GM23338 (cell line): Measurements from ENCODE around the gene FSD1. TPM values are rescaled to one million over a fixed set of nuclear protein-coding genes. Genes with fewer than 3 reads are reported as not detected.

Experiments
- ATAC-seq: fragments of 200-7000 bp; cut with Tn5 transposase; 3 replicates; pipeline ENCODE4 v1.9.1; 2020
- DNase-seq: peaks from one replicate; pipeline ENCODE4 v3.0.0-alpha.2; 2015; ENCODE audit warnings: low spot score
- H2AFZ ChIP-seq: fragments of 200-600 bp; sonication (generic); 2 replicates; pipeline ENCODE4 v1.8.0; 2016; ENCODE audit warnings: antibody characterized with exemption, mild to moderate bottlenecking, moderate library complexity
- H3F3A ChIP-seq: fragments of 200-600 bp; sonication (generic); replicated peaks from 2 replicates; pipeline ENCODE4 v1.8.0; 2017; ENCODE audit warnings: antibody characterized with exemption, mixed run types, low read depth
- H3K27ac ChIP-seq: fragments of 200-600 bp; sonication (generic); 2 replicates; pipeline ENCODE4 v1.6.1; 2016; ENCODE audit warnings: low read depth
- H3K27me3 ChIP-seq: fragments of 200-600 bp; sonication (generic); 2 replicates; pipeline ENCODE4 v1.8.0; 2016; ENCODE audit warnings: mild to moderate bottlenecking, mixed run types, moderate library complexity; ENCODE audit not compliant: insufficient read depth
- H3K36me3 ChIP-seq: fragments of 200-600 bp; sonication (generic); 2 replicates; pipeline ENCODE4 v1.8.0; 2016; ENCODE audit warnings: mild to moderate bottlenecking; ENCODE audit not compliant: insufficient read depth
- H3K4me1 ChIP-seq: fragments of 200-600 bp; sonication (generic); 2 replicates; pipeline ENCODE4 v1.8.0; 2016; ENCODE audit warnings: mild to moderate bottlenecking, moderate library complexity; ENCODE audit not compliant: insufficient read depth
- H3K4me2 ChIP-seq: fragments of 200-600 bp; sonication (generic); 2 replicates; pipeline ENCODE4 v1.7.1; 2017; ENCODE audit warnings: mixed run types
- H3K4me3 ChIP-seq: fragments of 200-600 bp; sonication (generic); 2 replicates; pipeline ENCODE4 v1.6.1; 2016; ENCODE audit warnings: mixed run types
- H3K79me2 ChIP-seq: fragments of 200-600 bp; sonication (generic); replicated peaks from 2 replicates; pipeline ENCODE4 v1.8.0; 2017; ENCODE audit warnings: mild to moderate bottlenecking; ENCODE audit not compliant: insufficient read depth
- H3K9me2 ChIP-seq: fragments of 200-600 bp; sonication (generic); 2 replicates; pipeline ENCODE4 v1.8.0; 2017; ENCODE audit not compliant: insufficient read depth
- H4K20me1 ChIP-seq: fragments of 200-600 bp; sonication (generic); replicated peaks from 2 replicates; pipeline ENCODE4 v1.8.0; 2017; ENCODE audit warnings: mild to moderate bottlenecking; ENCODE audit not compliant: insufficient read depth
- H3K27ac Mint-ChIP-seq: 2 replicates; pipeline ENCODE4 v1.8.0; 2020; ENCODE audit warnings: inconsistent platforms, mild to moderate bottlenecking, moderate library complexity, mixed read lengths
- H3K27me3 Mint-ChIP-seq: 3 replicates; pipeline ENCODE4 v1.8.0; 2022; ENCODE audit warnings: low read depth, mild to moderate bottlenecking, moderate library complexity, mixed read lengths, inconsistent platforms; ENCODE audit not compliant: insufficient read depth, poor library complexity
- H3K36me3 Mint-ChIP-seq: 3 replicates; pipeline ENCODE4 v1.8.0; 2021; ENCODE audit warnings: low read depth, mild to moderate bottlenecking, inconsistent platforms, moderate library complexity, mixed read lengths
- H3K4me1 Mint-ChIP-seq: 3 replicates; pipeline ENCODE4 v1.8.0; 2020; ENCODE audit warnings: mild to moderate bottlenecking, inconsistent platforms, mixed read lengths
- H3K4me3 Mint-ChIP-seq: 3 replicates; pipeline ENCODE4 v1.8.0; 2021; ENCODE audit warnings: moderate library complexity, mild to moderate bottlenecking, inconsistent platforms, mixed read lengths
- H3K9me3 Mint-ChIP-seq: 3 replicates; pipeline ENCODE4 v1.8.0; 2020; ENCODE audit warnings: moderate library complexity, mild to moderate bottlenecking, inconsistent platforms, mixed read lengths
- CREB1 ChIP-seq: fragments of 250-450 bp; sonication (Bioruptor Pico); IDR thresholded peaks from 2 replicates; pipeline ENCODE4 v1.5.0; 2020; ENCODE audit warnings: low read depth, mild to moderate bottlenecking, moderate library complexity
- ETS1 ChIP-seq: IDR thresholded peaks from 2 replicates; pipeline ENCODE4 v1.6.1; 2016; ENCODE audit warnings: antibody characterized with exemption
- EZH2 ChIP-seq: fragments of 200-600 bp; sonication (generic); IDR thresholded peaks from one replicate; pipeline ENCODE4 v1.8.0; 2017; ENCODE audit warnings: antibody characterized with exemption, mild to moderate bottlenecking, low read depth; ENCODE audit not compliant: unreplicated experiment
- EZH2phosphoT487 ChIP-seq: fragments of 200-600 bp; sonication (generic); IDR thresholded peaks from one replicate; pipeline ENCODE4 v1.8.1; 2018; ENCODE audit warnings: antibody characterized with exemption; ENCODE audit not compliant: unreplicated experiment
- JUNB ChIP-seq: IDR thresholded peaks from one replicate; pipeline ENCODE4 v1.6.1; 2016; ENCODE audit warnings: antibody characterized with exemption; ENCODE audit not compliant: unreplicated experiment
- POLR2AphosphoS5 ChIP-seq: IDR thresholded peaks from 2 replicates; pipeline ENCODE4 v1.6.1; 2016; ENCODE audit warnings: antibody characterized with exemption, low read depth
- STAT1 ChIP-seq: IDR thresholded peaks from one replicate; pipeline ENCODE4 v1.6.1; 2016; ENCODE audit warnings: antibody characterized with exemption; ENCODE audit not compliant: unreplicated experiment
- ZNF114 ChIP-seq: fragments of 250-450 bp; sonication (Bioruptor Pico); IDR thresholded peaks from 2 replicates; pipeline ENCODE4 v1.5.0; 2020; ENCODE audit warnings: mild to moderate bottlenecking, moderate library complexity
- ZNF331 ChIP-seq: fragments of 250-450 bp; sonication (Bioruptor Pico); IDR thresholded peaks from 2 replicates; pipeline ENCODE4 v1.5.0; 2020; ENCODE audit warnings: low read depth, mild to moderate bottlenecking, moderate library complexity
- polyA plus RNA-seq: library from polyadenylated mRNA; unstranded; fragments of >200 nt; fragmentation: Nextera tagmentation; extraction: Ambion mirVana; gene quantifications from 2 replicates; pipeline ENCODE4 v1.2.1, GENCODE V29; 2016
- total RNA-seq: library from RNA; depleted of rRNA; stranded (reverse); fragments of >200 nt; shearing (Covaris generic); gene quantifications from 2 replicates; pipeline ENCODE4 v1.2.3, GENCODE V29; 2014
- TF ChIP-seq, protein P1 (sequence below): IDR thresholded peaks from one replicate; pipeline ENCODE4 v1.6.1; 2018; ENCODE audit warnings: antibody characterized with exemption; ENCODE audit not compliant: unreplicated experiment

The FSD1 gene
- total and polyA plus RNA-seq, 2 experiments from 2014 or later: 50.7 to 82.9 TPM

DNA sequence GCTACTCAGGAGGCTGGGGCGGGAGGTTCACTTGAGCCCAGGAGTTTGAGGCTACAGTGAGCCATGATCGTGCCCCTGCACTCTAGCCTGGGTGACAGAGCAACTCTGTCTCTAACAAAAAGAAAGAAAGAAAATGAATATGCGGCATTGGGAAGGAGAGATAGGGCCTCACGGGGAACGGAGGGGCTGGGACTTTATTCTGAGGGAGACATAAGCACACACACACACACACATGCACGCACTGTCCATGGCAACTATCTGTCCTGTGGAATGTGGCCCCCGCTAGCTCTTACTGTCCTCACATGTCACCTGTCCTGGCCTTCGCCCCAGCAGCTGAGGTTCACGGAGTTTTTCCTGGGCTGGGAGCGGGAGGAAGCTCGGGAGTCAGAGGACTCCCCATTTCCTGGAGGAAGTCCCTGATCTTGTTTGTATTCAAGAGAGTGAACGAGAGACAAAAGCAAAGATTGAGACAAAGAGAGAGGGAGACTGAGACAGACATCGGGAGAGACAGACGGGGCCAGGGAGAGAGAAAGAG lies 33.6 kb downstream of the FSD1 start:
- H3K9me3 Mint-ChIP-seq: peaks cover 2% of the 10 kb centered on the region
- peak overlapping the region; percentile 72 for H3K4me3 Mint-ChIP-seq
- H2AFZ ChIP-seq: peak overlapping the region; percentile 93
- H3K27ac Mint-ChIP-seq: peak overlapping the region; percentile 40
- peak overlapping the region; percentile 51 for H3K4me3 ChIP-seq
- H3K27me3 Mint-ChIP-seq: peaks cover 12% of the 10 kb centered on the region
- H3K27me3 ChIP-seq: peaks cover 4% of the 10 kb centered on the region; the same call in 1 of the 2 replicates
- H3K4me1 Mint-ChIP-seq: peaks cover 13% of the 10 kb centered on the region
- H4K20me1 ChIP-seq: no peaks in the 10 kb centered on the region
- TF ChIP-seq JUNB (no peak), EZH2phosphoT487 (no peak), POLR2AphosphoS5 (no peak), ZNF114 (no peak), ETS1 (no peak), CREB1 (no peak), ZNF331 (CRISPR knock-in tag) (no peak), STAT1 (no peak), EZH2 (no peak)
- TF ChIP-seq, protein P1, sequence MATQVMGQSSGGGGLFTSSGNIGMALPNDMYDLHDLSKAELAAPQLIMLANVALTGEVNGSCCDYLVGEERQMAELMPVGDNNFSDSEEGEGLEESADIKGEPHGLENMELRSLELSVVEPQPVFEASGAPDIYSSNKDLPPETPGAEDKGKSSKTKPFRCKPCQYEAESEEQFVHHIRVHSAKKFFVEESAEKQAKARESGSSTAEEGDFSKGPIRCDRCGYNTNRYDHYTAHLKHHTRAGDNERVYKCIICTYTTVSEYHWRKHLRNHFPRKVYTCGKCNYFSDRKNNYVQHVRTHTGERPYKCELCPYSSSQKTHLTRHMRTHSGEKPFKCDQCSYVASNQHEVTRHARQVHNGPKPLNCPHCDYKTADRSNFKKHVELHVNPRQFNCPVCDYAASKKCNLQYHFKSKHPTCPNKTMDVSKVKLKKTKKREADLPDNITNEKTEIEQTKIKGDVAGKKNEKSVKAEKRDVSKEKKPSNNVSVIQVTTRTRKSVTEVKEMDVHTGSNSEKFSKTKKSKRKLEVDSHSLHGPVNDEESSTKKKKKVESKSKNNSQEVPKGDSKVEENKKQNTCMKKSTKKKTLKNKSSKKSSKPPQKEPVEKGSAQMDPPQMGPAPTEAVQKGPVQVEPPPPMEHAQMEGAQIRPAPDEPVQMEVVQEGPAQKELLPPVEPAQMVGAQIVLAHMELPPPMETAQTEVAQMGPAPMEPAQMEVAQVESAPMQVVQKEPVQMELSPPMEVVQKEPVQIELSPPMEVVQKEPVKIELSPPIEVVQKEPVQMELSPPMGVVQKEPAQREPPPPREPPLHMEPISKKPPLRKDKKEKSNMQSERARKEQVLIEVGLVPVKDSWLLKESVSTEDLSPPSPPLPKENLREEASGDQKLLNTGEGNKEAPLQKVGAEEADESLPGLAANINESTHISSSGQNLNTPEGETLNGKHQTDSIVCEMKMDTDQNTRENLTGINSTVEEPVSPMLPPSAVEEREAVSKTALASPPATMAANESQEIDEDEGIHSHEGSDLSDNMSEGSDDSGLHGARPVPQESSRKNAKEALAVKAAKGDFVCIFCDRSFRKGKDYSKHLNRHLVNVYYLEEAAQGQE: no peak
- no peaks in the 10 kb centered on the region for H3K79me2 ChIP-seq
- DNase-seq (peak; percentile 51), ATAC-seq (no peak)
- H3K36me3 ChIP-seq: no peaks in the 10 kb centered on the region
- H3K36me3 Mint-ChIP-seq: peaks cover 19% of the 10 kb centered on the region
- H3K4me1 ChIP-seq: peaks cover 6% of the 10 kb centered on the region
- H3K9me2 ChIP-seq: 0 out of 2 replicates have a peak, but pooled peaks cover 6% of the 10 kb centered on the region
- H3K27ac ChIP-seq: peak overlapping the region; percentile 80; the same call in 1 of the 2 replicates
- peak overlapping the region; percentile 75 for H3K4me2 ChIP-seq
- 0 out of 2 replicates have a peak, but pooled peaks cover 11% of the 10 kb centered on the region for H3F3A ChIP-seq
